Pancreas (tissue), 10 donors: Measurements from ENCODE around the gene NME1. TPM values are rescaled to one million over a fixed set of nuclear protein-coding genes. Genes with fewer than 3 reads are reported as not detected.
"Not testable (repeated sequence)": the region's sequence is repeated elsewhere in the genome, so short reads cannot be mapped to it uniquely, and the experiment has no call there.

Experiments used
- ATAC-seq, 4 donors: fragments of 200-7000 bp; cut with Tn5 transposase; one replicate each; pipeline versions ENCODE4 v1.8.0 to v1.9.1; 2020; ENCODE audit warnings: mild to moderate bottlenecking in 4 of 4, moderate library complexity in 4 of 4
- DNase-seq, 6 donors: peaks; one replicate each; pipeline ENCODE4 v3.0.0-alpha.2; 2020
- FAIRE-seq: peaks from 2 replicates; lab custom pipeline; 2012; peaks lifted over from hg19 to GRCh38; lab: Jason Lieb, UNC
- H3K27ac ChIP-seq, 4 donors: fragments of 200-600 bp; sonication (generic); 1 replicate in 3 of 4; 2 replicates in 1 of 4; pipeline versions ENCODE4 v1.5.0 to v1.8.0; 2020
- H3K27me3 ChIP-seq, 4 donors: fragments of 200-600 bp; one replicate each; pipeline ENCODE4 v1.8.0; 2021
- H3K36me3 ChIP-seq, 3 donors: fragments of 200-600 bp; sonication (generic) in 1 of 3; one replicate each; pipeline versions ENCODE4 v1.5.0 to v1.8.0; 2020 to 2021
- H3K4me1 ChIP-seq, 3 donors: fragments of 200-600 bp; one replicate each; pipeline ENCODE4 v1.8.0; 2021
- H3K4me3 ChIP-seq, 4 donors: fragments of 200-600 bp; sonication (generic) in 2 of 4; one replicate each; pipeline versions ENCODE4 v1.5.0 to v1.8.0; 2020 to 2021
- H3K9me3 ChIP-seq, 4 donors: fragments of 200-600 bp; one replicate each; pipeline ENCODE4 v1.8.0; 2021
- CTCF ChIP-seq, 4 donors: fragments of 200-600 bp; sonication (generic) in 3 of 4; IDR thresholded peaks; one replicate each; pipeline versions ENCODE4 v1.5.0 to v1.8.0; 2021; ENCODE audit warnings: antibody characterized with exemption in 4 of 4
- WGBS, 2 donors: extraction: QIAGEN DNeasy Blood & Tissue Kit; methylation state at CpG; one replicate each; pipeline ENCODE4 v1.1.7; 2013; 5-methylcytosine and 5-hydroxymethylcytosine counted together
- intact Hi-C, 3 donors: fragments of 100-400 bp; cut with DNase I; formaldehyde crosslinking; loops; one replicate each; pipeline versions ENCODE4 v1.11.1 to v1.14.2; 2022
- polyA plus RNA-seq, 2 donors: library from polyadenylated mRNA; stranded (reverse); fragments of 200-250 nt; gene quantifications; one replicate each; pipeline ENCODE4 v1.2.3, GENCODE V29; 2013
- total RNA-seq, 6 donors: library from RNA; stranded (reverse); fragmentation: NEBNext Ultra II Directional in 4 of 6; extraction: Animal tissue kit (Norgen Biotek cat#: 25700) in 4 of 6; gene quantifications; one replicate each; pipeline versions ENCODE4 v1.2.1 to v1.2.4, GENCODE V29; 2021 to 2023
- donor health status: healthy with polysubstance abuse.
- donor health status: DM: no; HTN: no; CAD: no; lungs with moderate emphysema.
- donor health status: DM: no; HTN: no; CAD: no.
- donor health status: control.
- donor health status: control.
- donor health status: Bipolar disorder and iron deficiency.
- donor health status: DM: yes; HTN: yes; CAD: no.
- donor health status: DM: no; HTN: no; CAD: no.
- donor health status: DM: no; HTN: no; CAD: no.
- donor health status: DM: yes; HTN: yes; CAD: no.

The NME1 gene
- total and polyA plus RNA-seq, 8 donors: 15.6 to 57.1 (median 39.5) TPM

GRCh38 chr17:51166198-51166986, 13.0 kb downstream of the NME1 start, which contains the start of gene NME2:
TSS of gene NME2 (plus strand) at chr17:51166411. CDS start at chr17:51166831, 420 bp downstream.
- intact Hi-C loops: no loop called here
- ATAC-seq (peak; percentile 92 to 97 (median 94)), DNase-seq (peak; percentile 89 to 96 (median 92)), FAIRE-seq (no peak)
- 0% methylated on average over 75 to 98 of the region's 98 CpGs for WGBS, 2 donors
- TF ChIP-seq CTCF (IDR thresholded peaks at IDR 0.05): no peak
- Histone ChIP-seq H3K27me3 (no peaks in the 10 kb centered on the region), H3K9me3 (no peaks in the 10 kb centered on the region), H3K4me1 (no peaks in the 10 kb centered on the region), H3K4me3 (peak within 1 kb of the TSS; percentile 87 to 99 (median 96)), H3K36me3 (peaks cover 0 to 25% (median 8%) of the 10 kb centered on the region in 3 donors), H3K27ac (peak within 1 kb of the TSS; percentile 87 to 90 (median 90))

DNA sequence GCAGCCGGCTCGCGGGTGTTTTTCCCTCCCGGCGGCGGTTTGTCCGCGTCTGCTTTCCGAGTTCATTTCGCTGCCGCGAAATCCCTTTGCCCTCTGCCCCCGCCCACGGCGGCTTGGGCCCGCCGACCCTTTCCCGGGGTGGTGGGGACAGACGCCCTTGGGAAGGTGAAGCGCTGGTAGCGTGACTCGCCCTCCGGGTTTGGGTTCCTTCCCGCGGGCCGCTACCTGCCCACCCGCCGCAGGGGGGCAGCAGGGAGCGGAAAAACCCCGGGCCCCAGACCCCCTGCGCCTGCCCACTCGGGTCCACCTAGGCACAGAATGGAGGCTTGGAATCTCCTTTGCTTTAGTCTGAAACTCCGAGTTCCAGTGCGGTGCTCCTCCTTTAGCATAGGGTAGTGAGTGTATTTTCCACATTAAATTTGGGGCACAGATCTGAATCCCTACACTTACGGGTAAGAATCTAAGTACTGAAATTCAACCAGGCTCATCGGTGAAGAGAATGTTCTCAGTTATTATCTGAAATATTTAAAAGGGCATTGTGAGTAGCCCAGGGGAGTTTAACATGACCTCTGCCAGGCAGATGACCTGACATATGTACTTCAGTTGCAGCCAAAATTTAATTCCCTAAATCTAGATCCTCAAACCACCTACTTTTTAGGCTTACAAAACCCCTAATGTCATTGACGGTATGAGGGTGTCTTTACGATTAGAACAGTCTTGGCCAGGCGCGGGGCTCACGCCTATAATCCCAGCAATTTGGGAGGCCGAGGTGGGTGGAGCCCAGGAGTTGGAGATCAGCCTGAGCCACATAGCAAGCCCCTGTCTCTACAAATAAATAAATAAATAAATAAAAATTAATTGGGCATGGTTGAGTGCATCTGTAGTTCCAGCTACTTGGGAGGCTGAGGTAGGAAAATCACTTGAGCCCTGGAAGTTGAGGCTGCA, 13.9 kb downstream of the NME1 start:
- 12 to 14% methylated on average over 35 to 42 of the region's 42 CpGs for WGBS, 2 donors
- ATAC-seq (peak; percentile 49 to 74 (median 68)), DNase-seq (peak; percentile 50 to 85 (median 70)), FAIRE-seq (no peak)
- peak; percentile 38 to 67 (median 56) for TF ChIP-seq CTCF (IDR thresholded peaks at IDR 0.05)
- Histone ChIP-seq H3K9me3 (no peaks in the 10 kb centered on the region), H3K36me3 (peaks cover 0 to 22% (median 4%) of the 10 kb centered on the region in 3 donors), H3K4me1 (no peaks in the 10 kb centered on the region), H3K4me3 (peak overlapping the region; percentile 87 to 99 (median 96)), H3K27ac (peak overlapping the region; percentile 87 to 90 (median 90)), H3K27me3 (no peaks in the 10 kb centered on the region)
- intact Hi-C loops: no loop called here

- no peak overlapping the region for H3K4me3 ChIP-seq
- no peak for FAIRE-seq
- 81 to 92% methylated on average over 1 of the region's 1 CpG for WGBS, 2 donors
- no peak for TF ChIP-seq CTCF (IDR thresholded peaks at IDR 0.05)
- H3K27me3 ChIP-seq: no peaks in the 10 kb centered on the region
- H3K9me3 ChIP-seq: no peaks in the 10 kb centered on the region
- no peaks in the 10 kb centered on the region for H3K4me1 ChIP-seq
- no peak for ATAC-seq
- intact Hi-C loops: no loop called here
- H3K27ac ChIP-seq: no peak overlapping the region
- peaks cover 0 to 22% (median 4%) of the 10 kb centered on the region in 3 donors for H3K36me3 ChIP-seq
- no peak for DNase-seq
Observed at GRCh38 chr17:51169340-51169739, 16.0 kb downstream of the NME1 start.

- peaks cover 0 to 22% (median 4%) of the 10 kb centered on the region in 3 donors for H3K36me3 ChIP-seq
- no peaks in the 10 kb centered on the region for H3K27me3 ChIP-seq
- no peaks in the 10 kb centered on the region for H3K4me1 ChIP-seq
- no peak for TF ChIP-seq CTCF (IDR thresholded peaks at IDR 0.05)
- DNase-seq: no peak
- ATAC-seq: no peak
- no peaks in the 10 kb centered on the region for H3K9me3 ChIP-seq
- no peak overlapping the region for H3K27ac ChIP-seq
- 92 to 95% methylated on average over 2 of the region's 2 CpGs for WGBS, 2 donors
- intact Hi-C loops: no loop called here
- no peak overlapping the region for H3K4me3 ChIP-seq
- FAIRE-seq: no peak
Observed at GRCh38 chr17:51170736-51171135, 17.4 kb downstream of the NME1 start.

DNA sequence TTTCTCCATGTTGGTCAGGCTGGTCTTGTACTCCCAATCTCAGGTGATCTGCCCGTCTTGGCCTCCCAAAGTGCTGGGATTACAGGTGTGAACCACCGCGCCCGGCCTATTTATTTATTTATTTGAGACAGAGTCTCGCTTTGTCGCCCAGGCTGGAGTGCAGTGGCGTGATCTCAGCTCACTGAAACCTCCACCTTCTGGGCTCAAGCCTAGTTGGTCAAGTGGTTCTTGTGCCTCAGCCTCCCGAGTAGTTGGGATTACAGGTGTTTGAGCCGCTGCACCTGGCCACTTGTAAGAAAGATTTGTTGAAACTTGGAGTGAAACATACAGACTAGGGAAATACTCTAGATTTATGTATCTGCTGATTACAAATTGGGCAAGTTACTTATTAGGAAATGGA, 18.7 kb downstream of the NME1 start:
- 96 to 97% methylated on average over 9 of the region's 9 CpGs for WGBS, 2 donors
- H3K27me3 ChIP-seq, H3K27ac ChIP-seq, H3K4me1 ChIP-seq, FAIRE-seq, ATAC-seq, H3K9me3 ChIP-seq, intact Hi-C loops, H3K4me3 ChIP-seq, DNase-seq: not testable (repeated sequence)
- H3K36me3 ChIP-seq: peaks cover 0 to 22% (median 4%) of the 10 kb centered on the region in 3 donors
